ENCODE results near the gene PLN.

The PLN gene

GRCh38 chr6:118548136-118548535, at the start of gene PLN:
Gene PLN, plus strand, starts transcription at chr6:118548296. Its CDS starts 10,626 bp downstream, at chr6:118558922.
- TF ChIP-seq ZFX (IDR thresholded peaks at IDR 0.05; ENCODE audit: borderline replicate concordance) = no peak
- TF ChIP-seq, protein P1, sequence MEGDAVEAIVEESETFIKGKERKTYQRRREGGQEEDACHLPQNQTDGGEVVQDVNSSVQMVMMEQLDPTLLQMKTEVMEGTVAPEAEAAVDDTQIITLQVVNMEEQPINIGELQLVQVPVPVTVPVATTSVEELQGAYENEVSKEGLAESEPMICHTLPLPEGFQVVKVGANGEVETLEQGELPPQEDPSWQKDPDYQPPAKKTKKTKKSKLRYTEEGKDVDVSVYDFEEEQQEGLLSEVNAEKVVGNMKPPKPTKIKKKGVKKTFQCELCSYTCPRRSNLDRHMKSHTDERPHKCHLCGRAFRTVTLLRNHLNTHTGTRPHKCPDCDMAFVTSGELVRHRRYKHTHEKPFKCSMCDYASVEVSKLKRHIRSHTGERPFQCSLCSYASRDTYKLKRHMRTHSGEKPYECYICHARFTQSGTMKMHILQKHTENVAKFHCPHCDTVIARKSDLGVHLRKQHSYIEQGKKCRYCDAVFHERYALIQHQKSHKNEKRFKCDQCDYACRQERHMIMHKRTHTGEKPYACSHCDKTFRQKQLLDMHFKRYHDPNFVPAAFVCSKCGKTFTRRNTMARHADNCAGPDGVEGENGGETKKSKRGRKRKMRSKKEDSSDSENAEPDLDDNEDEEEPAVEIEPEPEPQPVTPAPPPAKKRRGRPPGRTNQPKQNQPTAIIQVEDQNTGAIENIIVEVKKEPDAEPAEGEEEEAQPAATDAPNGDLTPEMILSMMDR (IDR thresholded peaks at IDR 0.05) = no peak
- no peak within 1 kb of the TSS for H3K27ac ChIP-seq

DNA sequence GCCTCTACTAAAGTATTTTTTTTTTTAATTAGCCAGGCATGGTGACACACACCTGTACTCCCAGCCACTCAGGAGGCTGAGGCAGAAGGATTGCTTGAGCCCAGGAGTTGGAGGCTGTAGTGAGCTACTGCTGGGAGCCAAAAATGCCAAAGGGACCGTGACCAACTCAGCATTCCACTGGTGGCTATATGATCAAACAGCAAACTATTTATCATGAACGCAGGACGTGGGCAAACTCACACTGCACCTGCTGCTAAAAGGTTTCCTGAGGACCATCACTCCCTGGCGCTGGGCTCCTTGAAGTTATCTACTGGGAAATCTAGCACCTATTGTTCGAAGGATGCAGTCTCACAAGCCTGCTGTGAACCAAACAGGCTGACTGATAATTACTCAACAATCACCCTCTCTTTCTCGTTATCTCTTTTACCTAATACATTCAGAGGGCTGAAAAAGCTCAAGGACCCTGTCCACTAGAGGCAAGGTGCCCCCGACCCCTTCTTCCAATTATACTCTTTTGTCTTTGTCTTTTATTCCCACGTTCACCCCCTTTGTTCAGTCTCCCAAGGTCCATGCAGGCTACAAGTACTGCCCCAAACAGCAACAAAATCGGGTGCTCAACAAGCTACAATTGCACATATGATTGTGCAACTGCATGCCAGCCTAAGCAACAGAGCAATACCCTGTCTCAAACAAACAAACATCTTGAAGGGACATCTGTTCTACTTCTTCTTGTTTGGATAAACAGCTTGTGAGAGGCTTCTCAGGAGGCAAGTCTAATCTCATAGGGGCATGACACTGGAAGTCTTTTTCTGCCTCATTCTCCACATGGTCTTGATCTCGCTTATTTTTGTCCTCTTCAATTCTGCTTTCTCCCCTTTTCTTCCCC, 47.7 kb upstream of the PLN start:
- no peak overlapping the region for H3K27ac ChIP-seq
- TF ChIP-seq, protein P1 (IDR thresholded peaks at IDR 0.05) = no peak
- no peak for TF ChIP-seq ZFX (IDR thresholded peaks at IDR 0.05; ENCODE audit: borderline replicate concordance)

- H3K27ac ChIP-seq = no peak overlapping the region
- TF ChIP-seq, protein P1 (IDR thresholded peaks at IDR 0.05) = no peak
- no peak for TF ChIP-seq ZFX (IDR thresholded peaks at IDR 0.05; ENCODE audit: borderline replicate concordance)
Measured at GRCh38 chr6:118501099-118501498, 47.0 kb upstream of the PLN start.

DNA sequence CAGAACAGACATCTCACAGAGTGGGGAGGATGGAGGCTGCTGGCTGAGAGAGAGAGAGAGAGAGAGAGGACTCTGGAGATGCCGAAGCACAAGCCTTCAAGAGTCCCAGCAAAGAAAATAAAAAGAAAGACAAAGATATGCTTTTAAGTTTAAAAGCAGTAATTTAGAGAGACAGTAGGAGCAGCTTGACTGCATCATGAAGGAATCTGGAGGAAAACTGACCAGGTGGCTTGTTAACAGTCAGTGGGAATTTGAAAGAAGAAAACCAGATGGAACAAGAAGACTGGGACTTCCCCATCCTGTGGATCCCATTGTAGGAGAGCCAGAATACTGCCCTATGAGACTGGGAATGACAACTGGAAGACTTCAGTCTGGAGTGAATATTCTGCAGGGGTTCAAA, 46.3 kb upstream of the PLN start:
- H3K27ac ChIP-seq = no peak overlapping the region
- no peak for TF ChIP-seq ZFX (IDR thresholded peaks at IDR 0.05; ENCODE audit: borderline replicate concordance)
- TF ChIP-seq, protein P1 (IDR thresholded peaks at IDR 0.05) = no peak

DNA sequence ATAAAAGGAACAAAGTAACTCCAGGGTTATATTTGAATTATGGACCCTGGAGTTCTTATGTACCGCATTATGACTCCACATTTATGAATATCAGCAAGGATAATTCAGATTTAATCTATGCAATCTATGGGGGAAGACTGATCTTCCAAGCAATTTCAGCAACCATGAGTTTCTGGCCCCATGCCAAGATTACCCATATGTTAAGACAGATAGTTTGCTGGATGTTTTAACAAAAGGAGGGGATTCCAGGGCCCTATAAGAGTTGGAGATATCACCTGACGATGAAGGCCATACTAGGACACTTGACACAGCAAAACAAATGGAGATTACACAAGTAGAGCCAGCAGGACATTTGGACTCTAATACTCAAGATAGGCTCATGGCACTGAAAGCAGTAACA, 45.9 kb upstream of the PLN start:
- no peak for TF ChIP-seq ZFX (IDR thresholded peaks at IDR 0.05; ENCODE audit: borderline replicate concordance)
- TF ChIP-seq, protein P1 (IDR thresholded peaks at IDR 0.05) = no peak

DNA sequence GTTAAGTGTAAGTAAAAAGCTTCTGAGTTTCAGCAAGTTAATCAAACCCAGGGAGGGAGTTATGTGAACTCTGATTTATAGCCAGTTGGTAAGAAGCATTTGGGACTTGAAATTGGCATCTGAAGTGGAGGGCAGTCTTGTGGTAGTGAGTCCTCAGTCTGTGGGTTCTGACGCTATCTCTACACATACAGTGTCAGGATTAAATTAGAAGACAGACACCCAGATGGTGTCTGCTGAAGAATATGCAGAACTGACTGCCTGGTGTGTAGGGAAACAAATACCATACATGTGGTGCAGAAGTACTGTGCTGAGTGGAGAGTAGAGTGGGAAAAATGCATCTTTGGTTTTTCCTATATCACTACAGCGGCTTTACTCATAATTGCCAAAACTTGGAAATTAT, 43.5 kb upstream of the PLN start:
- TF ChIP-seq, protein P1 (IDR thresholded peaks at IDR 0.05) = no peak
- no peak for TF ChIP-seq ZFX (IDR thresholded peaks at IDR 0.05; ENCODE audit: borderline replicate concordance)
- H3K27ac ChIP-seq = no peak overlapping the region

More for the DNA sequence above, 45.9 kb upstream of the PLN start:
- H3K27ac ChIP-seq = no peak overlapping the region

GRCh38 chr6:118505656-118506055, 42.4 kb upstream of the PLN start:
- no peak for TF ChIP-seq ZFX (IDR thresholded peaks at IDR 0.05; ENCODE audit: borderline replicate concordance)
- TF ChIP-seq, protein P1 (IDR thresholded peaks at IDR 0.05) = no peak
- no peak overlapping the region for H3K27ac ChIP-seq
